ENCODE data around the gene IGFBP6. TPM values are rescaled to one million over a fixed set of nuclear protein-coding genes. Genes with fewer than 3 reads are reported as not detected.

The IGFBP6 gene
- total RNA-seq, 1 donor, result 577 TPM

DNA sequence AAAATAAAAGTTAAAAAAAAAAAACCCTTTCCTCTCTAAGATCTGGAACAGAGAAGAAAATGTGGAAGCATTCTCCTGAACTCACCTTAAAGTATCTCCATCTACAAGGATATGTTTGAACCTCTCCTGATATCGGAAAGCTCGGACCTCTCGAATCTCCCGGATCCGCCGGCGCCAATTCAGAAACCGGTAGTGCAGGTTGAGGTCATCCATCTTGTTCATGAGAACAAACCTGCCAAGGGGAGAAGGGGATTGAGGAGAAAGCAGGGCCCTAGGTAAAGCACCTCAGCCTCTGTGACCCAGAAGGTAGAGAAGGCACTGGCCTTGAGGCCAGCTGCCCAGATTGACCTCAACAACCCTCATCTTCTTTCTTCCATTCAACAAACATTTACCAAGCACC, 20.4 kb upstream of the IGFBP6 start:
- TF ChIP-seq, protein P1, sequence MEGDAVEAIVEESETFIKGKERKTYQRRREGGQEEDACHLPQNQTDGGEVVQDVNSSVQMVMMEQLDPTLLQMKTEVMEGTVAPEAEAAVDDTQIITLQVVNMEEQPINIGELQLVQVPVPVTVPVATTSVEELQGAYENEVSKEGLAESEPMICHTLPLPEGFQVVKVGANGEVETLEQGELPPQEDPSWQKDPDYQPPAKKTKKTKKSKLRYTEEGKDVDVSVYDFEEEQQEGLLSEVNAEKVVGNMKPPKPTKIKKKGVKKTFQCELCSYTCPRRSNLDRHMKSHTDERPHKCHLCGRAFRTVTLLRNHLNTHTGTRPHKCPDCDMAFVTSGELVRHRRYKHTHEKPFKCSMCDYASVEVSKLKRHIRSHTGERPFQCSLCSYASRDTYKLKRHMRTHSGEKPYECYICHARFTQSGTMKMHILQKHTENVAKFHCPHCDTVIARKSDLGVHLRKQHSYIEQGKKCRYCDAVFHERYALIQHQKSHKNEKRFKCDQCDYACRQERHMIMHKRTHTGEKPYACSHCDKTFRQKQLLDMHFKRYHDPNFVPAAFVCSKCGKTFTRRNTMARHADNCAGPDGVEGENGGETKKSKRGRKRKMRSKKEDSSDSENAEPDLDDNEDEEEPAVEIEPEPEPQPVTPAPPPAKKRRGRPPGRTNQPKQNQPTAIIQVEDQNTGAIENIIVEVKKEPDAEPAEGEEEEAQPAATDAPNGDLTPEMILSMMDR (IDR thresholded peaks at IDR 0.05; ENCODE audit: extremely low read depth, low read depth, low read length), result no peak
- no peaks in the 10 kb centered on the region for H3K9me3 ChIP-seq (ENCODE audit: low read depth, low read length)

GRCh38 chr12:53078425-53079225, 18.8 kb upstream of the IGFBP6 start:
- Histone ChIP-seq H3K4me1 (ENCODE audit: insufficient read depth, low read length) (peaks cover 24% of the 10 kb centered on the region), H3K4me2 (ENCODE audit: insufficient read depth, low read length) (peak overlapping the region; percentile 93), H2AFZ (ENCODE audit: low read length) (peak overlapping the region; percentile 73), H3K9me3 (ENCODE audit: low read depth, low read length) (no peaks in the 10 kb centered on the region), H3K27me3 (ENCODE audit: insufficient read depth, low read length) (no peaks in the 10 kb centered on the region), H3K27ac (ENCODE audit: low read depth, low read length) (peak overlapping the region; percentile 74), H3K79me2 (ENCODE audit: insufficient read depth, low read length) (peaks cover 41% of the 10 kb centered on the region), H4K20me1 (ENCODE audit: insufficient read depth, low read length) (no peaks in the 10 kb centered on the region), H3K36me3 (ENCODE audit: insufficient read depth, low read length) (peaks cover 40% of the 10 kb centered on the region), H3K4me3 (ENCODE audit: insufficient read depth, low read length) (peak overlapping the region; percentile 85)
- TF ChIP-seq, protein P1 (IDR thresholded peaks at IDR 0.05; ENCODE audit: extremely low read depth, low read depth, low read length), result no peak
- peak; percentile 78 for DNase-seq (ENCODE audit: insufficient read length, low spot score, missing footprints)

More for the DNA sequence above, 20.4 kb upstream of the IGFBP6 start:
- Histone ChIP-seq H3K36me3 (ENCODE audit: insufficient read depth, low read length) (peaks cover 46% of the 10 kb centered on the region), H3K27me3 (ENCODE audit: insufficient read depth, low read length) (no peaks in the 10 kb centered on the region), H3K4me2 (ENCODE audit: insufficient read depth, low read length) (no peak overlapping the region), H2AFZ (ENCODE audit: low read length) (no peak overlapping the region), H3K79me2 (ENCODE audit: insufficient read depth, low read length) (peaks cover 43% of the 10 kb centered on the region), H3K4me3 (ENCODE audit: insufficient read depth, low read length) (no peak overlapping the region), H4K20me1 (ENCODE audit: insufficient read depth, low read length) (no peaks in the 10 kb centered on the region), H3K4me1 (ENCODE audit: insufficient read depth, low read length) (peaks cover 30% of the 10 kb centered on the region), H3K27ac (ENCODE audit: low read depth, low read length) (no peak overlapping the region)
- DNase-seq (ENCODE audit: insufficient read length, low spot score, missing footprints), result no peak

DNA sequence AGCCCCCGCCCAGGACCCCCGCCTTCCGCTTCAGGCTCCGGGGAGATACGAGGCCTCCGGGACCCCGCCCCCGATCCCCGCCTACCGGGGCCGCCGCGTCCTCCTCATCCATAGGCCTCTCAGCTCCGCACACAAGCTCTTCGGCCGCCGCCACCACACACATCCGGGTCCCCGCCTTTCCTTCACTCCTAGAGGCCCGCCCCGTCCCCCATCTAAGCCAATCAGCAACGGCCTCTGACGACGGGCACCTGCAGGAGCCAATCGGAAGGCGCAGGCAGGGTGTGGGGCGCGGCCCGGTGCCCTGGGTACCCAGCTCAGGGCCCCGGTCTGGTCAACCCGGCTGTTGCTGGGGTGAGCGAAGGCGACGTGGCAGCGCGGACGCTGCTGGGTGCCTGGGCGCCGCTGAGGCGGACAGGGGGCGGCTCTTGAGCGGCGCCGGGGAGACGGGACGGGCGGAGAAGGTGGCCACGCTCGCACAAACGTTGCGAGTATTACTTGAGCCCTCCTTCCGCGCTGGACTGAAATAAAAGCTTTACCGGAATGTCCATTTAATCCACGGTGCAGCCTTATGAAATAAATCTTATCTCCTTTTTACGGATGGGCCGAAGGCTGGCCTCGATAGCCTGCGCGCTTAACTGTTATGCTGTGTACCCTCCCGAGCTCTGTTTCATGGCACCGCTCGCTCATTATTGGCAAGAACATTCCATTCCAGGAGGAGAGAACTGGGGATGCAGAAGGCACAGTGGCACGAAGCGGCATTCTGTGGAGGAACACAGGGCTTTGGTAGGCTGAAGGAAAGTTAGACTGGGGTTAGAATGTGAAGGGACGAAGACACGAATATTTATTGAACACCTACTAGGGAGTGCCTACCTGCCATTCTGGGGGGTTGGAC, 18.0 kb upstream of the IGFBP6 start, which contains the start of gene SPRYD3:
Gene SPRYD3, minus strand, starts transcription at position 165 of the 892 bp plus-strand sequence. Its CDS starts 57 bp downstream, at position 108.
- H2AFZ ChIP-seq (ENCODE audit: low read length), result peak within 1 kb of the TSS; percentile 77
- TF ChIP-seq, protein P1 (IDR thresholded peaks at IDR 0.05; ENCODE audit: extremely low read depth, low read depth, low read length), result no peak
- no peaks in the 10 kb centered on the region for H4K20me1 ChIP-seq (ENCODE audit: insufficient read depth, low read length)
- peaks cover 24% of the 10 kb centered on the region for H3K4me1 ChIP-seq (ENCODE audit: insufficient read depth, low read length)
- peaks cover 32% of the 10 kb centered on the region for H3K36me3 ChIP-seq (ENCODE audit: insufficient read depth, low read length)
- peak within 1 kb of the TSS; percentile 93 for H3K4me2 ChIP-seq (ENCODE audit: insufficient read depth, low read length)
- peak within 1 kb of the TSS; percentile 85 for H3K4me3 ChIP-seq (ENCODE audit: insufficient read depth, low read length)
- peaks cover 34% of the 10 kb centered on the region for H3K79me2 ChIP-seq (ENCODE audit: insufficient read depth, low read length)
- peak; percentile 99 for DNase-seq (ENCODE audit: insufficient read length, low spot score, missing footprints)
- H3K9me3 ChIP-seq (ENCODE audit: low read depth, low read length), result no peaks in the 10 kb centered on the region
- H3K27me3 ChIP-seq (ENCODE audit: insufficient read depth, low read length), result no peaks in the 10 kb centered on the region
- peak within 1 kb of the TSS; percentile 90 for H3K27ac ChIP-seq (ENCODE audit: low read depth, low read length)
